Panc1 (cell line): ENCODE results near the gene CAMSAP2. TPM values are rescaled to one million over a fixed set of nuclear protein-coding genes. Genes with fewer than 3 reads are reported as not detected.

ENCODE experiments used
- ATAC-seq: fragments of 200-7000 bp; cut with Tn5 transposase; 2 replicates; pipeline ENCODE4 v1.9.1; 2020; ENCODE audit warnings: mild to moderate bottlenecking, moderate library complexity
- BruUV-seq: library from RNA; stranded (reverse); fragments of 400-500 nt; replicated peaks from 2 replicates; lab custom pipeline; 2021; lab: Mats Ljungman, UMichigan
- CTCF ChIA-PET: fragments of 300-600 bp; sonication (Branson Sonifier 250); formaldehyde crosslinking; loops from one replicate; lab custom pipeline; 2022; ENCODE audit warnings: antibody characterized with exemption; lab: Charles Lee
- POLR2A ChIA-PET: fragments of 300-600 bp; sonication (Branson Sonifier 250); formaldehyde crosslinking; loops from one replicate; lab custom pipeline; 2022; ENCODE audit warnings: antibody characterized with exemption; lab: Charles Lee
- DNase-seq: peaks from one replicate; pipeline ENCODE4 v3.0.0-alpha.2; 2010; ENCODE audit warnings: low read depth, low spot score
- H3K27ac ChIP-seq: 2 replicates; pipeline ENCODE4 v1.5.1; 2011; ENCODE audit warnings: mild to moderate bottlenecking, low read length, inconsistent platforms
- H3K27me3 ChIP-seq: fragments of 200-500 bp; sonication (Bioruptor generic); 2 replicates; pipeline ENCODE4 v1.6.0; 2014; ENCODE audit warnings: low read length, inconsistent platforms; ENCODE audit not compliant: control insufficient read depth, insufficient read depth
- H3K36me3 ChIP-seq: fragments of 200-500 bp; sonication (Bioruptor generic); 2 replicates; pipeline ENCODE4 v1.5.1; 2014; ENCODE audit warnings: inconsistent platforms, mild to moderate bottlenecking, low read length, moderate library complexity; ENCODE audit not compliant: control insufficient read depth, insufficient read depth
- H3K4me1 ChIP-seq: 2 replicates; pipeline ENCODE4 v1.5.1; 2011; ENCODE audit warnings: inconsistent platforms, mild to moderate bottlenecking, low read length, moderate library complexity; ENCODE audit not compliant: control insufficient read depth, insufficient read depth
- H3K4me3 ChIP-seq, 2 experiments: 2 replicates each; pipeline ENCODE4 v1.5.1; 2011 to 2012; ENCODE audit warnings: low read depth in 2 of 2, low read length in 2 of 2, mild to moderate bottlenecking in 2 of 2, inconsistent platforms in 1 of 2, moderate library complexity in 1 of 2
- H3K9me3 ChIP-seq: fragments of 200-500 bp; sonication (Bioruptor generic); 2 replicates; pipeline ENCODE4 v1.5.1; 2014; ENCODE audit warnings: low read depth, mild to moderate bottlenecking, inconsistent platforms, low read length, moderate library complexity; ENCODE audit not compliant: control insufficient read depth, insufficient read depth
- POLR2AphosphoS5 ChIP-seq: IDR thresholded peaks from 2 replicates; pipeline ENCODE4 v1.6.1; 2012; ENCODE audit warnings: mild to moderate bottlenecking, low read depth, low read length, moderate library complexity
- REST ChIP-seq, 2 experiments: IDR thresholded peaks; 2 replicates each; pipeline ENCODE4 v1.6.1; 2011 to 2012; ENCODE audit warnings: low read depth in 2 of 2, control low read depth in 1 of 2, low read length in 1 of 2, mild to moderate bottlenecking in 1 of 2, moderate library complexity in 1 of 2; ENCODE audit not compliant: insufficient read depth in 1 of 2
- SIN3A ChIP-seq: IDR thresholded peaks from 2 replicates; pipeline ENCODE4 v1.6.1; 2012; ENCODE audit warnings: low read depth, mild to moderate bottlenecking, low read length, moderate library complexity, borderline replicate concordance; ENCODE audit not compliant: insufficient read depth
- TCF7L2 ChIP-seq: IDR thresholded peaks from 2 replicates; pipeline ENCODE4 v1.6.1; 2011; ENCODE audit warnings: mild to moderate bottlenecking, low read depth, low read length, inconsistent platforms
- in situ Hi-C: cut with HindIII; loops from 2 replicates; pipeline ENCODE4 v1.10.0; 2016; ENCODE audit warnings: low sequenced_read_pairs, low pct_unique_long_range_greater_than_20kb
- intact Hi-C: fragments of 100-400 bp; cut with micrococcal nuclease; formaldehyde crosslinking; loops from one replicate; pipeline ENCODE4 v1.10.0; 2022; ENCODE audit not compliant: unreplicated experiment
- total RNA-seq: library from RNA; stranded (reverse); gene quantifications from one replicate; pipeline ENCODE4 v1.2.1, GENCODE V29; 2021; ENCODE audit not compliant: unreplicated experiment
- TF ChIP-seq, protein P1 (sequence below): fragments of 450-650 bp; IDR thresholded peaks from 2 replicates; pipeline ENCODE4 v1.5.1; 2017; ENCODE audit warnings: mild to moderate bottlenecking

CAMSAP2 gene
- total RNA-seq, 1 experiment from 2014 or later = 40.1 TPM

DNA sequence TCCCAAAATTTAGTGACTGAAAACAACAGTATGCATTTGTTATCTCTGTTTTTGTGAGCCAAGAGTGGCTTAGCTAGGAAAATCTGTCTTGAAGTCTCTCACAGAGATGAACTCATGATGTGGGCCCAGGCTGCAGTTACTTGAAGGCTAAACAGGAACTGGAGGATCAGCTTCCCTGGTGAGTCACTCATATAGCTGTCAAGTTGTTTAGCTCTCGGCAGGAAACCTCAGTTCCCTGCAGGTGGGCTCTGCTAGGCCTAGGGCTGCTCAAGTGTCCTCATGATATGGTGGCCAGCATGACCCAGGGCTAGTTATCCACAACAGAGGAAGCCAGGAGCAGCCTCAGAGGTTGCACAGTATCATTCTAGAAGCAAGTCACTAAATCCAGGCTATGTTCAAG, 38.8 kb upstream of the CAMSAP2 start:
- BruUV-seq = no TSS peak
- TF ChIP-seq SIN3A (no peak), REST (IDR thresholded peaks at IDR 0.05; ENCODE audit: insufficient read depth in 1 of 2, low read depth in 2 of 2, low read length in 1 of 2) (no peak), POLR2AphosphoS5 (no peak), TCF7L2 (no peak)
- TF ChIP-seq, protein P1, sequence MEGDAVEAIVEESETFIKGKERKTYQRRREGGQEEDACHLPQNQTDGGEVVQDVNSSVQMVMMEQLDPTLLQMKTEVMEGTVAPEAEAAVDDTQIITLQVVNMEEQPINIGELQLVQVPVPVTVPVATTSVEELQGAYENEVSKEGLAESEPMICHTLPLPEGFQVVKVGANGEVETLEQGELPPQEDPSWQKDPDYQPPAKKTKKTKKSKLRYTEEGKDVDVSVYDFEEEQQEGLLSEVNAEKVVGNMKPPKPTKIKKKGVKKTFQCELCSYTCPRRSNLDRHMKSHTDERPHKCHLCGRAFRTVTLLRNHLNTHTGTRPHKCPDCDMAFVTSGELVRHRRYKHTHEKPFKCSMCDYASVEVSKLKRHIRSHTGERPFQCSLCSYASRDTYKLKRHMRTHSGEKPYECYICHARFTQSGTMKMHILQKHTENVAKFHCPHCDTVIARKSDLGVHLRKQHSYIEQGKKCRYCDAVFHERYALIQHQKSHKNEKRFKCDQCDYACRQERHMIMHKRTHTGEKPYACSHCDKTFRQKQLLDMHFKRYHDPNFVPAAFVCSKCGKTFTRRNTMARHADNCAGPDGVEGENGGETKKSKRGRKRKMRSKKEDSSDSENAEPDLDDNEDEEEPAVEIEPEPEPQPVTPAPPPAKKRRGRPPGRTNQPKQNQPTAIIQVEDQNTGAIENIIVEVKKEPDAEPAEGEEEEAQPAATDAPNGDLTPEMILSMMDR = no peak
- no peaks in the 10 kb centered on the region for H3K27me3 ChIP-seq
- H3K27ac ChIP-seq = no peak overlapping the region
- no peak overlapping the region for H3K4me3 ChIP-seq
- DNase-seq = no peak
- H3K4me1 ChIP-seq = no peaks in the 10 kb centered on the region
- intact Hi-C loops = no loop called here
- ChIA-PET CTCF (no interaction called here), POLR2A (no interaction called here)
- no peaks in the 10 kb centered on the region for H3K36me3 ChIP-seq
- ATAC-seq = peak; percentile 60; the same call in 1 of the 2 replicates
- no peaks in the 10 kb centered on the region for H3K9me3 ChIP-seq
- in situ Hi-C loops = no loop called here

- DNase-seq (no peak), ATAC-seq (no peak)
- no peaks in the 10 kb centered on the region for H3K36me3 ChIP-seq
- intact Hi-C loops (no loop called here), in situ Hi-C loops (no loop called here)
- H3K4me3 ChIP-seq = no peak overlapping the region
- no peaks in the 10 kb centered on the region for H3K27me3 ChIP-seq
- H3K4me1 ChIP-seq = no peaks in the 10 kb centered on the region
- no TSS peak for BruUV-seq
- H3K27ac ChIP-seq = no peak overlapping the region
- CTCF ChIA-PET = no interaction called here
- H3K9me3 ChIP-seq = no peaks in the 10 kb centered on the region
- POLR2A ChIA-PET = no interaction called here
- TF ChIP-seq TCF7L2 (no peak), POLR2AphosphoS5 (no peak), REST (IDR thresholded peaks at IDR 0.05; ENCODE audit: insufficient read depth in 1 of 2, low read depth in 2 of 2, low read length in 1 of 2) (no peak), SIN3A (no peak)
- TF ChIP-seq, protein P1 = no peak
These were observed 33.6 kb upstream of the CAMSAP2 start for GRCh38 chr1:200704986-200705500.
